AG10803 (cell line): Measurements from ENCODE around the gene EME1.

Experiments used
- DNase-seq: peaks from one replicate; pipeline ENCODE4 v3.0.0; 2010; ENCODE audit warnings: low read depth
- H3K4me3 ChIP-seq: 2 replicates; pipeline ENCODE4 v1.5.1; 2011; ENCODE audit warnings: mild to moderate bottlenecking, low read length, control low read depth
- TF ChIP-seq, protein P1 (sequence below): conservative IDR thresholded peaks from 2 replicates; pipeline ENCODE4 v1.5.1; 2011; ENCODE audit warnings: mild to moderate bottlenecking, low read length, control low read depth, inconsistent platforms

Gene EME1

DNA sequence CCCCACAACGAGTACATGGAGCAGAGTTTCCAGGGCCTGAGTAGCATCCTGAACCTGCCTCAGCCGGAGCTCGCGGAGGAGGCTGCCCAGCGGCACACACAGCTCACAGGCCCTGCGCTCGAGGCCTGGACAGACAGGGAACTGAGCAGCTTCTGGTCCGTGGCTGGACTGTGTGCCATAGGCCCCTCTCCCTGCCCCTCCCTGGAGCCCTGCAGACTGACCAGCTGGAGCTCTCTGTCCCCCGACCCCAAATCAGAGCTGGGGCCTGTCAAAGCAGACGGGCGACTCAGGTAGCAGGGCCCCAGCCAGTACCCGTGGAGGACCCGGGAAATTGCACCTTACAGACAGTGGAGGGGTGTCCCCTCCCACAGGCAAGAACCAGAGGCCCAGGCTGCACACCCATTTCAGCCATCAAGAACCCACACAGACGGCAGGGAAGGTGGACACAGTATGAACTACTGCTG is 13.0 kb upstream of the EME1 start:
- no peak overlapping the region for H3K4me3 ChIP-seq
- no peak for DNase-seq
- TF ChIP-seq, protein P1, sequence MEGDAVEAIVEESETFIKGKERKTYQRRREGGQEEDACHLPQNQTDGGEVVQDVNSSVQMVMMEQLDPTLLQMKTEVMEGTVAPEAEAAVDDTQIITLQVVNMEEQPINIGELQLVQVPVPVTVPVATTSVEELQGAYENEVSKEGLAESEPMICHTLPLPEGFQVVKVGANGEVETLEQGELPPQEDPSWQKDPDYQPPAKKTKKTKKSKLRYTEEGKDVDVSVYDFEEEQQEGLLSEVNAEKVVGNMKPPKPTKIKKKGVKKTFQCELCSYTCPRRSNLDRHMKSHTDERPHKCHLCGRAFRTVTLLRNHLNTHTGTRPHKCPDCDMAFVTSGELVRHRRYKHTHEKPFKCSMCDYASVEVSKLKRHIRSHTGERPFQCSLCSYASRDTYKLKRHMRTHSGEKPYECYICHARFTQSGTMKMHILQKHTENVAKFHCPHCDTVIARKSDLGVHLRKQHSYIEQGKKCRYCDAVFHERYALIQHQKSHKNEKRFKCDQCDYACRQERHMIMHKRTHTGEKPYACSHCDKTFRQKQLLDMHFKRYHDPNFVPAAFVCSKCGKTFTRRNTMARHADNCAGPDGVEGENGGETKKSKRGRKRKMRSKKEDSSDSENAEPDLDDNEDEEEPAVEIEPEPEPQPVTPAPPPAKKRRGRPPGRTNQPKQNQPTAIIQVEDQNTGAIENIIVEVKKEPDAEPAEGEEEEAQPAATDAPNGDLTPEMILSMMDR: no peak

DNA sequence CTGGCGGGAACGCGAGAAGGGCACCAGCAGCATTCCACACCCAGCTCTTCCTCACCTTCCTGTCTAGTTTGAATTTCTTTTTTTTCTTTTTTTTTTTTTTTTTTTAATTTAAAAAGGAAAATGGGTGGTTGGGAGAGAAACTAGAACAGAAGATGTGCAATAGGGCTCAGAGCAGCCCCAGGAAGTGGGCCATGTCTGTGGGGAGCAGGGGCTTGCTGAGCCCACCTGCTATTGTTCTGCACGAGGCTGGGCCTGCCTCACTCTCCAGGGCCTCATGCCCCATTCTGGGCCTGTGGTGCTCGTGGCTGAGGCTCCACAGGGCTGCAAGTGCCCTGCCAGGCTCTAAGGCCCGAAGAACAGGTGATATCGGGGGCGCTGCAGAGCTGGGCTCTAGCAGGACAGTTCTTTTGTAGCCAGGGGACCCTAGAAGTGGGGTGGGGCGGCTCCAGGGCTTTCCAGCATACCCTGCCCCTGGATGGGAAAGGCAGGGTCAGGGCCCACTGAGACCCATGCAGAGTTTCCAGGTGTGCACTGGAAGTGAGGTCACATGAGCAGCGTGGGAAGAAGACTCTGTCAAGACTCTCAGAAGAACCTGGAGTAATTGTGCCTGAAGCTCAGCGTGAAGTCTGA is 12.4 kb upstream of the EME1 start:
- DNase-seq: no peak
- TF ChIP-seq, protein P1: no peak
- no peak overlapping the region for H3K4me3 ChIP-seq

DNA sequence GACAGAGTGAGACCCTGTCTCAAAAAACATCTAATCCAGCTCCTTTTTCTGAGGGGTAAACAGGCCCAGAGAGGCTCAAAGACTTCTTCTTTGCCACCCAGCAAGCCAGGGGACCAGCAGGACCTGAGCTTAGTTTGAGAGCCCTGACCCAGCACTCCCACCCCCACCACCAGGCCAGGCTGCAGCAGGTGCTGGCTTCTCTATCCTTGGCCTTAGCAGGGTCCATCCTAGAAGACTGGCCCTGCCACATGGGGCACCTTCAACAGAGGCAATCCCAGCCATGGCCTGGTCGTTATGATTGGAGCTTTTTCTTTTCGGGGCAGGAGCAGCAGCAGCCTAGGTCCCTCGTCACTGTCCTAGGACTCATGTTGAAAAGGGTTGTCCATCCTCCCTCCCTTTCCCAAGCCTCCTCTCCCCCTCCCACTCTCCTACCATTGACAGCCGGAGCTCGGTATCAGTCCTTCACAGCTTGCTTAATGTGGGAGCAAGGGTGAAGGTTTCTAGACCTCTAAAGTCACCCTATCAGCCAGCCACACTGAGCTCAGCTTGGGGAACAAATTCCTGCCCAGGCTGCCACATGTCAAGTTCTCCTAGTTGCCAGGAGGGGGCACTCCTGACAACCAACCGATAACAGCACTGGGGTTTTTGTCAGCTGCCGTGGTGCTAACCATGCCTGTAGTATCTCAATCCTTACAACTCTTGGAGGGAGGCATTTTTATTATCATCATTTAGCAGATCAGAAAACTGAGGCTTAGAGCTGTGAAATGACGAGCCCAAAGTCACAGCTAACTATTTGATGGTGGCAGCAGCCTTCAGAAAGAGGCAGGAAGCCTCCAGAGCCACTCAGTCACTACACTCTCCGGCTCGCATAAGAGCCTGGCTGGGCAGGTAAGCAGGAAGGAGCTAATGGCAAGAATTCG is 11.2 kb upstream of the EME1 start:
- no peak overlapping the region for H3K4me3 ChIP-seq
- DNase-seq: peak; percentile 74
- TF ChIP-seq, protein P1: peak; percentile 79

DNA sequence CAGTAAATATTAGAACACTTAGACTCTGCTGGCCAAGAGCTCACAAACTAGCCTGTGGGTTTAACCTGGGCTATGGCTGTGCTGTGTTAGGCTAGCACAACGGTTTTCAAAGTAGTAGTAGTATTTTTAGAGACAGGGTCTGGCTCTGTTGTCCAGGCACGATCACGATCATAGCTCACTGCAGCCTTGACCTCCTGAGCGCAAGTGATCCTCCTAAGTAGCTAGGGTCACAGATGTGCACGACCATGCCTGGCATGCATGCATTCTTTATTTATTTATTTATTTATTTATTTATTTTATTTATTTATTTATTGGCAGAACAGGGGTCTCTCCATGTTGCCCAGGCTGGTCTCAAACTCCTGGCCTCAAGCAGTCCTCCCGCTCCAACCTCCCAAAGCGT is 10.4 kb upstream of the EME1 start:
- TF ChIP-seq, protein P1: no peak
- no peak overlapping the region for H3K4me3 ChIP-seq
- no peak for DNase-seq

DNA sequence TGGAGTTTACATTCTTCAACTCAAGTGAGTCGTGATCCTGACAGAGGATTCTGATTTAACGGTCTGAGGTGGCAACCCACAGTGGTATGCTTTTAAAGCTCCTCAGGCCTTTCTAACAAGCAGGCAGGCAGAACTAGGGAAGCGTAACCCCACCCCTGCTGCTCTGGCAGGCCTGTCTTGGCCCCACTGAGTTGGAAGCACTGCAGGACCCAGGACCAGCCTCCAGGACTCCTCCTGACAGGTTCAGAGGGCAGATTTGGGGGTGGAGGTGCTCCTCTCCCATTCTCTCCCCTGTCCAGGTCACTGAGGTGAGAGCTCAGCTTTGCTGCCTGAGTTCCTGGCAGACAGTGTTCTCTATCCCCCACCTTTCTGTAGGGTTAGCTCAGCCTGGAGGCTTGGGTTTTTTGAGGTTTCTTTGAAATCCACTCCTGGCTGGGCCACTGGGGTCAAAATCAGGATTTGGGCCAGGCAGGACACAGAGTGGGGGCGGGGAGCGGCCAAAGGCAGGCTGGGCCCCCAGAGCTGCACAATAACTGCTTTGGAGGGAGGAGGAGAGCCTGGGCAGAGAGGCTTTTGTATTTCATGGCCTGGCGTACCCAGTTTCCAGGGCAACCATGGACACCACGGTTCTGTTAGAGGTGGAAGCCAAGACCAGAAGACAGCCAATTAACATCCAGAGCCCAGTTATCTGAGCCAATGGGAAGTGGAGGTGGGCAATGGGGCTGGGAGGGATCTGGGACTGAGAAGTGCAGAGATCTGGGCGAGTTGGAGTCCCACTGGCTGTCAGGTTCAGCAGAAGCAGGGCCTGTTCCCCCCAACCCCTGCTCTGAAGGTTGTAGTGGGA is 9.6 kb upstream of the EME1 start:
- no peak overlapping the region for H3K4me3 ChIP-seq
- DNase-seq: peak; percentile 27

DNA sequence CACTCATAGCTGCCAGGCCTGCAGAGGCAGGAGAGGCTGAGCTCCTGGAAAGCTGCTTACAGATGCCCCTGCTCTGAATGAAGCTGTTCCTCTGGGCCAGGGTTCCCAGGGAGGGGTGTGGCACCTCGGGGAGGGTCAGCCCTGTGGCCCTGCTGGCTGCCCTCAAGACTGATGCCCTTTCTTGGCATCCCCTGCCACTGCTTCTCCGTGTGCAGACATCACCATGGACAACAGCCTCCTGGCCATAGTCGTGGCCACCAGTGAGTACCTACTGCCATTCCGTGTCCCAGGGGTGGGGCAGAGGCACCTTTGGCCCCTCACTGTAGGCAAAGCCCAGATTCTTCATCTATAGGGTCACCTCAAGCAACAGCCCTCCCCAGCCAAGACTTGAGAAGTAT is 9.0 kb upstream of the EME1 start:
- TF ChIP-seq, protein P1: no peak
- H3K4me3 ChIP-seq: no peak overlapping the region
- DNase-seq: no peak

More for the DNA sequence above, 9.6 kb upstream of the EME1 start:
- TF ChIP-seq, protein P1: no peak
